GM12872 (cell line): Measurements from ENCODE around the gene NPHP3.

Experiments used
- CTCF ChIP-seq: IDR thresholded peaks from 3 replicates; pipeline ENCODE4 v1.5.1; 2011; ENCODE audit warnings: low read depth, mild to moderate bottlenecking, low read length, moderate library complexity; ENCODE audit not compliant: insufficient read depth

Gene NPHP3

GRCh38 chr3:132735589-132735988 is 13.4 kb upstream of the NPHP3 start:
- TF ChIP-seq CTCF = no peak

- peak; percentile 52; the same call in 2 of the 3 replicates for TF ChIP-seq CTCF
These were observed 8.8 kb upstream of the NPHP3 start for GRCh38 chr3:132730891-132731580.

- peak; percentile 62 for TF ChIP-seq CTCF
These were observed 4.2 kb upstream of the NPHP3 start for GRCh38 chr3:132726341-132726823.

DNA sequence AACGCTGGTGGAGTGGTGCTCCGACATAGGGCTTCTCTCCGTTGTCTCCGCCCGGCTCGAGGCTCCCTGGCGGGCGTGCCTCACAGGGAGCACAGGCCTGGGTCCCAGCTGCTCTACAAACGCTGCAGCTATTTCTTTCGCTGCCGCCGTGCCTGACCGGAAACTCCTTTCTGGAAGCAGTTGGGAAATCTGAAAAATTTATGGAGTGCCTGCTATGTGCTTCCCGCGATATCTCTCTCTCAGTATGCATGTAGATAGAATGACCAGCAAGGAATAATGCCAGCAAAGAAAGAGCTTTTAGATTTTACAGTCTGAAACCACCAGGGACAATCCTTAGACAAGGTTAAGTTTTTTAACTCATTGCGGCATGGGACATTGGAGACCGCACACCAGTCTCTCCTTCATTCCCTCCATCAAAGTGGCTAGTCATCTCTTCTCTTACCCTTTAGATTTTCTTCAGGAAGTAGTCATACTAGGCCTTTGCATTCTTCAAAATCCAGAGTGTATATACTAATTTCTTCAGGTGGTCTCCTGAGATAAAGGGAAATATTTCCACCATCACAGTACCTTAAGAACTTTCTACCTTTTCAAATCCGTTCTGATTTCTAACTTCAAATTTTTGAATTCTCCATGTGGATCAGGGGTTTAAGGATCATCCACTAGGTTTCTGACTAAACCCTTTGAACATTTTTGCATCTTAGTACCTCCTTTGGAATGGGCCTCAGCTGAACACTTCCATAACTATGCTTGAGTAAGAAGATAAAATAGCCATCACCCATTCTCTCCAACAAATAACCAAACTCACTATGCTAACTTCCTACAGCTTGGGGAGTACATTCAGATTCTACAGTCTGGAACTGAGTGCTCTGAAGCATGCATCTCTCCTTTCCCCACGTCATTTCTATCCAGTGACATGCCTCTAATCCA is 1.1 kb upstream of the NPHP3 start:
- TF ChIP-seq CTCF = no peak

- peak; percentile 41; the same call in 1 of the 3 replicates for TF ChIP-seq CTCF
These were observed 587 bp downstream of the NPHP3 start for GRCh38 chr3:132721479-132722164.

DNA sequence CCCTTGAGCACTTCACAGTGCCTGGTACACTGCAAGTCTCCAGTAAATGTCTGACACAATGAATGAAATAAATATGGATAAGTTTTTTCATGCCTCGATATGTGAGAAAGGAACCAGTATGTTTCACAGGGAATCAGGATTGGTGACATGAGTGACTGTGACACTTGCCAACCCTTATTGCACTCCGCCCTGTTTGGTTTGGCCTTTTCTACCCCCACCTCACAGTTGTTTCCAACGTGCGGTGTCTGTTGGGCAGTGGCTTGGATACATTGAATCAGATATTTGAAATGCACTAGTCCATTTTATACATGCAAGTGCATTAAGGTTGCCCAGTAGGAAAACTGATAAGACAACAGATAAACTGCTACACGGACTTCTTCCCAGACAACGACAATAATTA is 2.0 kb downstream of the NPHP3 start:
- no peak for TF ChIP-seq CTCF

- no peak for TF ChIP-seq CTCF
These were observed 5.8 kb downstream of the NPHP3 start for GRCh38 chr3:132716372-132716771.
